HTR-8/SVneo (cell line): Measurements from ENCODE around the gene ITGA5.

ENCODE experiments used
- DNase-seq: peaks from one replicate; pipeline ENCODE4 v3.0.0; 2011; ENCODE audit warnings: low spot score, mixed read lengths; ENCODE audit not compliant: insufficient read length
- FAIRE-seq: peaks from 2 replicates; lab custom pipeline; 2011; peaks lifted over from hg19 to GRCh38; lab: Jason Lieb, UNC

ITGA5 gene

DNA sequence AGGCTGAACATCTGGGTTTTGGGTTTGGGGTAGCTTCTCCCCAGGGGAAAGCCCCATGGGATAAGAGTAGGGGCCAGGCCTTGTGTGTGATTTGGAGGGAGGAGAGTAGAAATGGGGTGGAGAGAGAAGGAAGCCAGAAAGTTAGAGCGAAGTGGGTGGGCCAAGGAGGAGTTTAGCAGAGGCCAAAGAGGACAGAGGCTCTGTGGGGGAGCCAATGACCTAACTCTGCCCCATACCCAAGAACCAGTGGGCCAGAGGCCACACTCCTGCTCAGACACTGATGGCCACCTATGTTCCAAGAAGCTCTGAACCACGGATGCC lies 43.8 kb downstream of the ITGA5 start:
- no peak for DNase-seq
- FAIRE-seq: no peak

- DNase-seq (no peak), FAIRE-seq (no peak)
Measured at GRCh38 chr12:54374562-54375258, 44.4 kb downstream of the ITGA5 start.

DNA sequence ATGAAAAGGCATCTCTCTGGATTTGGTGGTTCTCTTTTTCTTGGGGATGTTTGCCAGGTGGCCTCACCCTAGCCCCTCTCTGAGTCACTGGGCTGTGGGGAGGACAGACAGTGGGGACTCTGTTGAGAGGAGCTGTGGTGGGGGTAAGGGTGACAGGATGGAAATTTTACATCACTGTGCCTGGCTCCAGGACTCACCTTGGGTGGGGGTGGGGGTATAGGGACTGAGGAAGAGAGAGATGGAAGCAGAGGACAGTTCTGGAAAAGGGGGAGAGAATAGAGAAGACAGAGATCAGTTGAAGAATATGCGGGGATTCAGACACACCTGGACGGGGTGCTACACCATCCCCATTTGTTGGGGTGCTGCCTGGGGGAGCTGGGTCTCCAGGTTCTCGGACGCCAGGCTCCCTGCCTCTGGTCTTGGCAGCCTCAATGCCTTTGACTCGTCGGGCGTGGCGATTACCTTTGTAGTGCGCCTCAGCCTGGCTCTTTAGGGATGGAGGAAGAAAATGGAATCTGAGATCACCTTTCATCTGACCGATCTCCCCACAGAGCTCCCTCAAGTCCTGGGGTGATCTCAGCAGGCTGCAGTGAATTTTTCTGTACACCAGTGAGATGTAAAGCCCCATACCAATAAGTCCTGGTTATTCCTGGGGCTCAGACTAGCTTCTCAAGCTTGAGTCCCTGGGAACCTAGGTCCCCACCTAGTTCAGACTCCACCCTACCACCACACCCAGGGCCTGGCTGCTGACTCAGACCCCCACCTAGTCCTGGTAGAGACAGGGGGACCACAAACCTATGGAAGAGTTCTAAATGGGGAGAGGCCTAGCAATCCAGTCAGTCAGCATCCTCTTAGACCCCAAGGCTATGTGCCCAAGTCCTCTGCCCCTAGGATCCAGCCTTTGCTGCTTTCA lies 45.2 kb downstream of the ITGA5 start:
- DNase-seq: no peak
- no peak for FAIRE-seq

DNA sequence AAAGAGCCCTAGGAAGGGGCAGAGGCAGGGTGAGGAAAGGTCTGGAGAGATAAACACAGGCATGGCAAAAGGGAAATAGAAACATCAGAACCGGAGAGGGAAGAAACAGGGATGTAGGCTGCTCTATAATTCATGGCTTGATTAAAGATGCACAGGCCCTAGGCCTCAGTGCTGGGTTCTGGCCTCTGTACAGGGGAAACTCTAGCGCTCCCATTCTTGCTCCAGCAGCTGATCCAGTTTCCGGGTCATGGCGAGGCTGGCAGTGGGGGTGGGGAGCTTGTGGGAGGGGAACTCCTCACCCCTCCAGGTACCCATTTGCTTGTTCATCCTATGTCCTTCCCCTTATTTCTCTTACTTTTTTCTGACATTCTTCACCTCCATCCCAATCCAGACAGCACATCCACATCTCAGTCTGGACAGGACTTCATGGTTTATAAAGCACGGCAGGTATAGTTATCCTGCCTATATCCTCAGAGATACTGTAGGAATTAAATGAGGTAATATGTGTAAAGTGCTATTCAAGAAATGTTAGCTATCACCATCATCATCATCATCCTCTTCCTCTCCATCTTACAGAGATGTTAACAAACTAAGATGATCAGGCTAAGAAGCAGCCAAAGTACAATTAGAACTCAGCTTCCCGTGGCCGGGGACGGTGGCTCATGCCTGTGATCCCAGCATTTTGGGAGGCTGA lies 46.8 kb downstream of the ITGA5 start:
- DNase-seq (no peak), FAIRE-seq (no peak)

DNA sequence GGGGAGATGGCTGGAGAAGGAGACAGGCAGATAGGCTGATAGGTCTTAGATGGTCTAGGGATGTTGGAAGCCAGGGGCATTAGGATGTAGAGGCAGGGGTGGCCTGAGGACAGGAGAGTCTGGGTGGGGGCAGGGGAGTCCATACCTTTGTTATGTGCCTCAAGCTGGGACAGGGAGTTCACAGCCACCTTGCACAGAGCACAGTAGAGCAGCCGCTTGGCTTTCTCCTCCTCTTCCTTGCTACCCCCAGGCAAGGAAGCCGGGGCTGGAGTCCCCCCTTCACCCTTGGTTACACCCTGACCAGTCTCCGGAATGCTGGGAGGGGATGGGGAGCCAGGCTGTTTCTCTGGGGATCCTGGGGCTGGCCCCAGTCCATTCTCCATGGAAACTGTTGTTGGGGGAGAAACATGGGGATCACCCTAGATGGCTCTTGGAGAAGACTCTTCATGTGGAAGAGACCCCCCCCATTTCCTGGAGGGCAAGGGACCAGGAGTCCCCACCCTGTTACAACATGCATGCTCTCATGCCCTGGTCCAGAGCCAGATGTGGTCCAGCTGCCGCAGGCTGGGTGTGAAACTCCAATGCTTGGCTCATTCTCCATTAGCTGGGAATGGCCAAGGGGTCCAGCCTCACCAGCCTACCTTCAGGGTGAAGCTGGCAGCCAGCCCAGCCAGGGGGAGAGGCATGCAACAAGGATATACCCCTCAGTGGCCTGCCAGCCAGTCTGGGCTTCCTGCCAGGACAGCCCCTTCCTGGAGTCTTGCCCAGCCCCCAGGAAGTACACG lies 47.5 kb downstream of the ITGA5 start:
- FAIRE-seq (no peak), DNase-seq (no peak)

DNA sequence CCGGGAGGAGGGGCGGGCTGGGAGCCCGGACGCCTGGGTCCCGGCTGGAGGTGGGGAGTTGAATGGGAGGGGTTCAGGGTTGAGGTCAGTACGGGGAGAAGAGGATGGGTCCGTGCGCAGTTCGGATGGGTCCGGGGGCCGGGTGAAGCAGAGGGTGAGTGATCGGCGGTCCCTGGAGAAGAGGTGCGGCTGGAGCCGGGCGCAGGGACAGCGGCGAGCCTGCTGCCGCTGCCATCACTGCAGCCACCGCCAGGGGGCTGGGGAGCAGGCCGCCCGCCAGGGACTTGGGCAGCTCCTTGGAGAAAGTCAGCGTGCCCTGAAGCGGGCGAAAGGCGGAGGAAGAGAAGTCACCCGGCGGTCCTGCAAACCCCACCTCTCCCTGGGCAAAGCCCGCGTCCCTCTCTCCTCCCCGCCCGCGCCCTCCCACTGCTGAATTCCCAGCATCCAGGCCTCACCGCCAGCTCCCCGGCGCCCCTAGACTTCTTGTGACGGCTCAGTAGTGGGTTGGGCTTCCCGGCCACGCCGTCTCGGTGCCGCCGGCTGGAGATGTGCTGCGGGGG lies 48.8 kb downstream of the ITGA5 start:
- FAIRE-seq (peak; percentile 20), DNase-seq (peak; percentile 82)

GRCh38 chr12:54369597-54370131 lies 49.4 kb downstream of the ITGA5 start:
- DNase-seq (no peak), FAIRE-seq (no peak)

GRCh38 chr12:54368709-54369596 lies 50.1 kb downstream of the ITGA5 start:
- no peak for FAIRE-seq
- peak; percentile 79 for DNase-seq

DNA sequence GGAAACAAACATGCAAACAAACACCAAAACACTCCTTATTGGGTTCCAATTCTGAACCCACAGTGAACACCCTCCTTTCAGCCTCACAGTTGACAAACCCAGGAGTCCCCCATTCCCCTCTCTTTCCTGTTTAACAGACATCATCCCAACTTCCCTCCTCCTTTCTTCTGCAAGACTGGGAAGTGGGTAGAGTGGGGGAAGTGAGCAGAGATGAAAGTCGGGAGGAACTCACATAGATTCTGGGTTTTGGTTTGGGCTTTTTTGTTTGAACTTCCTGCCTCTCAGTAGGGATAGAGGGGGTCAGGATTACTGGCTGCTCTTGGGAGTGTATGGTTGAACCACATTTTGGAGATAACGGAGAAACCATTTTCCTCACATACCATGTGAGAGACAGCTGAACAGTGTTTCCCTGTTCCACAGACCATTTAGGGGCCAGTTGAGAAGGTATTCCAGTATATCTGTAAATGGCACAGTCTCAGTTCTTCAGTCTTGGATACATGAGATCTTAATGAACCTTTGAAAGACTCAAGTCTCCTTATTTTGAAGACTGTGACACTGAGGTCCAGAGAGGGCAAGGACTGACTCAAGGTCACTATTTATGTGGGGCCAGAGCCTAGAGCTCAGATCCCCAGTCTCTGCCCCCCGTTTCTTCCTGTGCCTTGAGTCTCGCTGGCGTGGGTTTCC lies 50.9 kb downstream of the ITGA5 start:
- DNase-seq: no peak
- no peak for FAIRE-seq

GRCh38 chr12:54364413-54364812 lies 54.7 kb downstream of the ITGA5 start, which contains the start of gene GPR84:
TSS of gene GPR84 (minus strand) at chr12:54364486. CDS start at chr12:54363851, 635 bp downstream.
- FAIRE-seq: no peak
- DNase-seq: no peak

GRCh38 chr12:54363618-54364017 lies 55.4 kb downstream of the ITGA5 start:
- DNase-seq: no peak
- FAIRE-seq: no peak

DNA sequence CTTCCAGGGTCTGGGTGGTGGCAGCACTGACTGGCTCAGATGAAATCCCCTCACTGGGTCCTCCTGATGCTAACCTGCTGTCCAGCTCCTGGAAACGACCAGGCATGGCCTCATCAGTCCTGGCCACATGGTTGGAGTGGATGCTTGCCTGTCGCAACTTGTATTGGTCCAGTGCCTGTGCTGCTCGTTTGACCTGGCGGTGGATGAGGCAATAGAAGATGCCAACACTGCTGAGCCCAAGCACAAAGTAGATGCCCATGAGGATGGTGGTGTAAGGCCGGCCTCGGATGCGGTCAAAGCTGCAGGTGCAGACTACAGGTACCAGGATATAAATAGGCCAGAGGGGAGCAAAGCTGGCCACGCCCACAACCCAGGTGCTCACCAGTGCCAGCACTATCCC lies 56.0 kb downstream of the ITGA5 start:
- DNase-seq (no peak), FAIRE-seq (no peak)

DNA sequence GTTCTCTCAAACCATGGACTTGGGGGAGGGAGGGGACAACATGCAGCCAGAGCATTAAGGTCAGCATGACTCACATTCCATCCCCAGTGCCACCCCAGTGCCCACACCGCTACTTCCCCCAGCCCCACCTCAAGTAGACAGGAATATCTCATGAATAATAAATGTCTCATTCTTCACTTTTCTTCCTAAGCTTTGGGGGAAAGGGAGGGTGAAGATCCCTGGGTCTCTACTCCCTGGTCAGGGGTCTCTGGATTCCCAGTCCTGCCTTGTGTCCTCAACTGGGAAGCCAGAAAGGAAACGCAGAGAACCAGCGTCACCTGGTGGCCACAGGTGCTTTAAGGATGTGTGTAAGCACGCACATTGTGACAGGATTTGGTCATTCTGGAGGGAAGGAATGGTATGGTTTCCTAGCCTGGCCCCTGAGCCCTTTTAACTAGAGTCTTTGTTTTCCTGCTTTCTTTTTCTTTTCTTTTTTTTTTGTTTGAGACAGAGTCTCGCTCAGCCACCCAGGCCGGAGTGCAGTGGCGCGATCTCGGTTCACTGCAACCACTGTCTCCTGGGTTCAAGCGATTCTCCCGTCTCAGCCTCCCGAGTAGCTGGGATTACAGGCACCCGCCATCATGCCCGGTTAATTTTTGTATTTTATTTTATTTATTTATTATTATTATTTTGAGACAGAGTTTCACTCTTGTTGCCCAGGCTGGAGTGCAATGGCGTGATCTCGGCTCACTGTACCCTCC lies 58.2 kb downstream of the ITGA5 start:
- DNase-seq (peak; percentile 67), FAIRE-seq (peak; percentile 33)

DNA sequence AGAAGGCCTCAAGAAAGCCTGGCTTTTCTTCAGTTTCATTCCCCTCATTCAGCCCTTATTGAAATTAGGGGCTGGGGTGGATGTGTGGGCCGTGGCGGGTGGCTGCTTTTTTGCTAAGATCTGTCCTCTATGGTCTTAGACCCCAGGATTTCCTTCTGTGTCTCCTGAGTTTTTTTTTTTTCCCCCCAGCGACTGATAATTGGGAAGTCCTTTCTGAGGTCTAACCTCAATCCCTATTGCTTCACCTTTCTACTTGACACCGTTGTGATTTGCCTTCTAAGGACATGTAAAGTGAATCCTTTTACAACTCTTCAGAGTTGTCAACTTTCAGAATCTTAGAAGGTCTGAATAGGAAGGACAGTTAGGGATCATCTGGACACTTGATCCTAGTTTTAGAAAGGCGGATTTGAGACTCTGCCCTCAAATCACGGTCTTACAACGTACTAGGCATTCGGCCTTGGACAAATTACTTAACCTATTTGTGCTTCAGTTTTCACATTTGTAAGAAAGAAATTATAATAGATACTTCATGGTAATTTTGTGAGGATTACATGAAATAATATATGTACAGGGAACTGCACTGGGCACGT lies 59.2 kb downstream of the ITGA5 start:
- DNase-seq (no peak), FAIRE-seq (no peak)

DNA sequence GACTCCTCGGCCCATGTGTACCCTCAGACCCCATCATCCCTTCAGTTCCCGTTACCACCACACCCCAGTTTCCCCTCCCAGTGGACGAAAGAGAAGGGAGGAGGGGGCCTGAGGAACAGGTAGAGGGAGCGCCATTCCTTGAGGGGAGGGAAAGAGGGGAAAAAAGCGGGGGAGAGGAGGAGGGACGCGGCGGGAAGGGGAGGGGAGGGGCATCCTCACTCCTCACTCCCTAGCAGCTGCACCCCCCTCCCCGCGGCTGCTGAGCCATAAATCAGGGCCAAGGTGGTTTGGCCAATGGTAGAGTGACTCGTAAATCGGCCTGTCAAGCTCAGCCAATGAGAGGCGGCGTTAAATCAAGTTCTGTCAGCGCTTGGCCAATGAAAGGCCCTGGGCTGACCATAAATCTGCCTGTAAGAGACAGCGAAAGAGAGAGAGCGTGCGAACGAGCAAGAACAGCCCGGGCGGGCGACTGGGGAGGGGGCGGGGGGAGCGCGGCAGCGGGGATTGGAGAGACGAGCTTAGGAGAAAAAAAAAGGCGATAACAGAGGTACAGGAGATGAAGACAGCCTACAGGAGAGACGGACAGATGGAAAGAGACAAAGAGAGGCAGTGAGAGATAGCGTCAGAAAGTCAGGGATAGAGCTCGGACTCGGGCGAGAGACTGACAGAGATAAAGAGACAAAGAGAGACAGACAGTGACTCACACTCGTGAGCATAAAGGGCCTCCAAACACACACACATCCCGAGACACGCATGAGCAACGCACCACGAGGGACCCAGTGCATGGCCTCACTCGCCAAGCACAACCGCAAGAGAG lies 59.9 kb downstream of the ITGA5 start:
- FAIRE-seq: peak; percentile 88

More for the DNA sequence above, 59.9 kb downstream of the ITGA5 start:
- peak; percentile 96 for DNase-seq
